Measurements from ENCODE around the gene SMPD3. TPM values are rescaled to one million over a fixed set of nuclear protein-coding genes. Genes with fewer than 3 reads are reported as not detected.

The SMPD3 gene
- total RNA-seq, 1 donor from 2014 or later, result 0.16 TPM

DNA sequence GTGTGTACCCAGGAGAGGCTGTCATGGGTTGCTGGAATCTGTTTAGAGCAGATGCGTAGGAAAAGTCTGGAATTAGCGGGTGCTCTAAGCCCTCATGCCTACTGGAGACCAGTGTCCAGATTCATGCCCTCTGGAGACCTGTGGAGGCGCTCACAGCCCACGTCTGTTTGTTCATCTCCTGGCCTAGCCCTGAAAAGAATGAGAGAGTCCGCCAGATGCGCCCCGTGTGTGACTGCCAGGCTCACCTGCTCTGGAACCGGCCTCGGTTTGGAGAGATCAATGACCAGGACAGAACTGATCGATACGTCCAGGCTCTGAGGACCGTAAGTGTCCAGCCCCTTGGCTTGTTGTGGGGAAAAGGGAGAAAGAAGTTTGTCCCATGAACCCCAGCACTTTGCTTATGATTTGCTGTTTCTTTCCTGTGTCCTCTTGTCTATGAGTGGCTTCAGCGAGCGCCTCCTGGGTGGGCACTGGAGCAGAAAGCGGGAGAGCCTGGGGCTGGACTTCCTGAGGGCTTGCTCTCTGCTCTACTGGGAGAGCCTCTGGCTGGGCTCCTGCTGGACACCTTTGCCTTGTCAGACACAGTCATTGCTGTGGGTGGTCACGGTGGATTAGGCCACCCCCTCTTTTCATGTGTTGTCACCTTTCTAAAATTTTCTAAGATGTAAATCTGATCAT is 102.2 kb downstream of the SMPD3 start:
- intact Hi-C loops (cut with micrococcal nuclease), result no loop called here
- H3K9me3 ChIP-seq (replicated peaks), result no peaks in the 10 kb centered on the region
- DNase-seq, result no peak
- H3K4me3 ChIP-seq, result no peak overlapping the region
- peaks cover 32% of the 10 kb centered on the region for H3K4me1 ChIP-seq
- no peak for TF ChIP-seq CTCF (IDR thresholded peaks at IDR 0.05; ENCODE audit: borderline replicate concordance)
- H3K36me3 ChIP-seq, result peaks cover 77% of the 10 kb centered on the region
- H3K27me3 ChIP-seq (ENCODE audit: low read depth), result no peaks in the 10 kb centered on the region
- H3K27ac ChIP-seq (replicated peaks), result peak overlapping the region; percentile 61

- Histone ChIP-seq H3K36me3 (peaks cover 77% of the 10 kb centered on the region), H3K9me3 (replicated peaks) (no peaks in the 10 kb centered on the region), H3K4me1 (peaks cover 36% of the 10 kb centered on the region), H3K4me3 (no peak overlapping the region), H3K27me3 (ENCODE audit: low read depth) (no peaks in the 10 kb centered on the region), H3K27ac (replicated peaks) (peak overlapping the region; percentile 61)
- TF ChIP-seq CTCF (IDR thresholded peaks at IDR 0.05; ENCODE audit: borderline replicate concordance), result no peak
- intact Hi-C loops (cut with micrococcal nuclease), result no loop called here
- DNase-seq, result no peak
Measured at GRCh38 chr16:68345351-68345810, 102.9 kb downstream of the SMPD3 start.

- intact Hi-C loops (cut with micrococcal nuclease), result no loop called here
Measured at GRCh38 chr16:68344252-68344651, 104.1 kb downstream of the SMPD3 start.

DNA sequence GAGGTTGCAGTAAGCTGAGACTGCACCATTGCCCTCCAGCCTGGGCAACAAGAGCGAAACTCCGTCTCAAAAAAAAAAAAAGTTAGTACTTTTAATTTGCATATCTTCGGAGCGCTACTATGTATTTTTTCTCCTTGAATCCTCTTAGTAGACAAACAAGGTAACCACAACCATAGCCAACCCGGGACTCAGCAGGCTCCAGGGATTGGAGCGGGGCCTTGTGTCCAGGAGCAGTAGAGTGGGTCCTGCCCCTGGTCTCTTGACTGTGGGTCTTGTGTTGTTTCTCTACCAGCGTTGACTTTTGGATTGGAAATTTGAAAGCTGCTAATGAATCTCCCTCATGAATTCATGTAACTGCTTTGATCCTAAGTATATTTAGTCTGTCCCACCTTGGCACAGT is 105.2 kb downstream of the SMPD3 start:
- H3K27ac ChIP-seq (replicated peaks), result no peak overlapping the region
- DNase-seq, result no peak
- intact Hi-C loops (cut with micrococcal nuclease), result no loop called here
- H3K27me3 ChIP-seq (ENCODE audit: low read depth), result no peaks in the 10 kb centered on the region
- peaks cover 36% of the 10 kb centered on the region for H3K4me1 ChIP-seq
- H3K36me3 ChIP-seq, result peaks cover 77% of the 10 kb centered on the region
- H3K4me3 ChIP-seq, result no peak overlapping the region
- no peak for TF ChIP-seq CTCF (IDR thresholded peaks at IDR 0.05; ENCODE audit: borderline replicate concordance)
- H3K9me3 ChIP-seq (replicated peaks), result no peaks in the 10 kb centered on the region

More at GRCh38 chr16:68344252-68344651, 104.1 kb downstream of the SMPD3 start:
- TF ChIP-seq CTCF (IDR thresholded peaks at IDR 0.05; ENCODE audit: borderline replicate concordance), result no peak
- Histone ChIP-seq H3K4me1 (peaks cover 36% of the 10 kb centered on the region), H3K27me3 (ENCODE audit: low read depth) (no peaks in the 10 kb centered on the region), H3K4me3 (no peak overlapping the region), H3K36me3 (peaks cover 77% of the 10 kb centered on the region), H3K27ac (replicated peaks) (no peak overlapping the region), H3K9me3 (replicated peaks) (no peaks in the 10 kb centered on the region)
- no peak for DNase-seq

- intact Hi-C loops (cut with micrococcal nuclease), result no loop called here
- Histone ChIP-seq H3K4me3 (no peak overlapping the region), H3K27ac (replicated peaks) (no peak overlapping the region), H3K9me3 (replicated peaks) (no peaks in the 10 kb centered on the region), H3K27me3 (ENCODE audit: low read depth) (no peaks in the 10 kb centered on the region), H3K36me3 (peaks cover 77% of the 10 kb centered on the region), H3K4me1 (peaks cover 32% of the 10 kb centered on the region)
- DNase-seq, result no peak
- TF ChIP-seq CTCF (IDR thresholded peaks at IDR 0.05; ENCODE audit: borderline replicate concordance), result no peak
Measured at GRCh38 chr16:68342620-68343019, 105.7 kb downstream of the SMPD3 start.
